RKO (cell line): ENCODE measurements around the gene PATZ1.

ENCODE experiments used
- DNase-seq: peaks from one replicate; pipeline ENCODE4 v3.0.0-alpha.2; 2016; ENCODE audit warnings: low spot score

The PATZ1 gene

GRCh38 chr22:31313366-31314147 lies 32.6 kb downstream of the PATZ1 start:
- peak; percentile 56 for DNase-seq

DNA sequence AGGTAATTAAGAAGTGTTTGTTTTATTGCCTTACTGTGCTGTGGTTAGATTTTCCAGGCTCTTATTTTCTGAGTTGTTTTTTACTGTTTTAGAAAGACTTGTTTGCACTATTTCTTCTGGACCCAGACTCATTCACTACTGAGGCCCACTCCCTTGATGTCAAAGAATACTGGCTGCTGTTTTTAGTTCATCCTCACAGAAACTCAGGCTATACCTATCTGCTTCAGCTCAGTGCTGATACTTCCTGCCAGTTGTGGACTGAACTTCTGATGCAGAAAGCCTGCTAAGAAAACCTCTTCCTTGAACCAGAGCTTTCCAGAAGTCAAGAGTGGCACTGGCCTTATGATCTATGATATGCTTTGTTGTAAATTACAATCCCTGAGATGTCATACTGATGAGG lies 38.0 kb downstream of the PATZ1 start:
- DNase-seq, result no peak

- DNase-seq, result no peak
Measured at GRCh38 chr22:31305194-31305593, 41.0 kb downstream of the PATZ1 start.

DNA sequence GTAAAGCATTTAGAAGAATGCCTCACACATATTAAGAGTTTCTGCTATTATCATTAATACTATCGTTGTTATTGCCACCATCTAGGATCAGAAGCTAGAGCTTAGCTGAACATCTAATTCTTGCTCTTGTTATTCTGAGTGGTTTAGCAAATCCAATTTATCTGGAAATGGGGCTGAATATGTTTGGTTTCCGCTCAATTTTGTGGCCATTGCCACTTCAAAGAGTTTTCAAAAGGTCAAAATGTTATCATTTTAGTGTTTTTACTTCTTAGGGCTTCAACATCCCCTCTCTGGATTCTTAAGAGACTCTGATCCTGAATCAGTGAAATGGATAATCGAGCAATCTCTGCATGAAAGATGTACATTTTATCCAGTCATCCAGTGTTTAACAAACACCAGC lies 43.6 kb downstream of the PATZ1 start:
- DNase-seq, result no peak

DNA sequence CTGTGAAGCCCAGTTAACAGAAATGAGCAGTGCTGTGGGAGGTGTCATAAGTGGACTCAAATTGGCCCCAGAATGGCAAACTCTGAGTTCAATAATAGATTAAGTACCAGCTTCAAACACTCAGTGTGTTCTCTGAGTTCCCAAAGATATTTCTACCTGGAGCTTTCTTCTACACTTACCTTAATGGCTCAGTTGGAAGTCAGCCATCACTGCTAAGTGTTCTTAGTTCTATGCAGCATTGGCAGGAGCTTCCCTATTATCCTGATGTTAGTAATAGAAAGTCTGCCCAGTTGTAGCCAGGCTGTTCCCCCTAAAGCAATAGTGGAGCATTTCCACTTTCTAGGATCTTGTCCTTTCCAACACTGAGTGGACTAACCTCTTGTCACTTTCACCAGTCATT lies 44.1 kb downstream of the PATZ1 start:
- no peak for DNase-seq

DNA sequence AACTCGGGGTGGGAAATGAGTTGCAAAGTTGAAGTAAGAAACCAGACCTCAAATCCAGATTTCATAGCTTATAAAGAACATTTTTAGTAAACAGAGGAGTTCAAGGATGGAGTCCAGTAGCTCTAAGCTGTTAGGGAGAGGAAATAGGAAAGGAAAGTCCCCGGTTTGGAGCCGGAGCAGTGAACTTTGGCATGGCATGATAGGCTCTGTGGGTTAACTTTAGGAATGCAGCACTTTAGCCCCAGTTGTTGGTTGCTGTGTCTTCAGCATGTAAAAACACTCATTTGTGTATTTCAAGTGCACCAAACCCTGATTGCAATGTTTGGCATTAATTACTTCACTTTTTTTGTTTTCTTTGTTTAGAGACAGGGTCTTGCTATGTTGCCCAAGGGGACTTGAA lies 45.2 kb downstream of the PATZ1 start:
- no peak for DNase-seq

DNA sequence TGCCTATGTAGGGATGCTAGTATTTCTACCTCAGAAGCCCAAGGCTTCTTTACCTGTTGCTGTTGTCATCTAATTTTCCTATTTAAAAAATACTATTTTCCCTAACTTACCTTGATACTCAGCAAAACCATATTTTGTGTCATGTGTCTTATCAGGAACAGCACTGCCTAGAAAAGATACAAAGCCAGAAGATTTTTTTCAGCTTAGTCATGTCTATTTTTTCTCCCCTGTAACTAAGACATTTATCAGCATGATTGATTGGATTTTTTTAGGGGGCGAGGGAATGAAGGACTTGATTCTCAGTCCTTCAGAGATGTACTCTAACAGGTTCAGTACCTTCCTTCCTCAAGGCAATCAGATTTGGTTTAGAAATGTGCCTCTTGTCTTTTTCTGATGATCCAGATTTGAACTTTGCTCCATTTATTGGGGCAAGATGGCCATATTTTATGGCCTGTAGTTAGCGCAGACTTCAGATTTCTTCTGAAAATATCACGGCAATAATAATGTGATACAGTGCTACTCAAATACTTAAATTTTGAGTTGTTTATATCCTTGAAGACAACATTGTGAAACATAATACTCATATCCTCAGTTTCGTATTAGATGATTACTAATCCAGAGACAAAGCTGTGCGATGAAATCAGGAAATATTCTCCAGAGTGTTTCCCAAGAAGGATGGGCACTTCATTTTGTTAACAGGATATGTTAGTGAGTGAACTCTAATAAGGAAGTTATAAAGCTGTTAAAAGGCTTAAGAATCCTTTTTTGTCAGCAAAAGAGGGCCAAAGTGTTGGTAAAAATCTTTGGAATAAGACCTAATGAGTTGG lies 50.1 kb downstream of the PATZ1 start:
- DNase-seq, result no peak

GRCh38 chr22:31295360-31295759 lies 50.8 kb downstream of the PATZ1 start:
- DNase-seq, result no peak

DNA sequence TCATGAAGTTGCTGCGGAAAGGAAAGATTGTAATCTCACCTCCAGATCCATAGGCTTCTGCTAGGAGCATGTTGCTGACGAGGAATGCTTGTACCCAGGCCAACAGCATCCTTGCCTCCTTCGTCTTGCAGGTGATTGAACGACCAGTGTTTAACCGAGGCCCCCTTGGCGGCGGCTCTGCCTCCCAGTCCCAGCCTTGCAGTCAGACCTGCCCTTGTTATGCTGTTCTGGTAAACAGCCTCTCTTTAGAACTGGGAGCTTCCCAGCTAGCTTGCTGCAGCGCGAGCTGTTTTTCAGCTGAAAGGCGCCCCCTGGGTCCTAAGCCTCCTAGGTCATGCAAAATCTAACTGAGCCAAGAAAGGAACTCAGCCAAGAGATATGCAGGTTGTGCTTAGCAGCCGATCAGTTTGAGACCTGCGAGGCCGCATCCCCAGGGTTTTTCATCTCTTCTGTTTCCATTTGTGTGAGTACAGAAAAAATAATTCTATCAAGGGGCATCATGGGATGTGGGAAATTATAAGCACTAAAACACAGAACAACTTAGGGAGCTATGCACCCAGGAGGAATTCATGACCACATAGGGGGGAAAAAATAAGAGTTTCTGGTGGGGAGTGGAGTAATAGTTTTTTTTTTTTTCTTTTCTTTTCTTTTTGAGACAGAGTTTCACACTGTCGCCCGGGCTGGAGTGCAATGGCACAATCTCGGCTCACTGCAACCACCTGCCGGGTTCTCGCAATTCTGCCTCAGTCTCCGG lies 53.7 kb downstream of the PATZ1 start, which contains the start of gene PIK3IP1:
Gene PIK3IP1, minus strand, starts transcription at position 253 of the 754 bp plus-strand sequence. Its CDS starts 144 bp downstream, at position 109.
- DNase-seq, result peak; percentile 89

DNA sequence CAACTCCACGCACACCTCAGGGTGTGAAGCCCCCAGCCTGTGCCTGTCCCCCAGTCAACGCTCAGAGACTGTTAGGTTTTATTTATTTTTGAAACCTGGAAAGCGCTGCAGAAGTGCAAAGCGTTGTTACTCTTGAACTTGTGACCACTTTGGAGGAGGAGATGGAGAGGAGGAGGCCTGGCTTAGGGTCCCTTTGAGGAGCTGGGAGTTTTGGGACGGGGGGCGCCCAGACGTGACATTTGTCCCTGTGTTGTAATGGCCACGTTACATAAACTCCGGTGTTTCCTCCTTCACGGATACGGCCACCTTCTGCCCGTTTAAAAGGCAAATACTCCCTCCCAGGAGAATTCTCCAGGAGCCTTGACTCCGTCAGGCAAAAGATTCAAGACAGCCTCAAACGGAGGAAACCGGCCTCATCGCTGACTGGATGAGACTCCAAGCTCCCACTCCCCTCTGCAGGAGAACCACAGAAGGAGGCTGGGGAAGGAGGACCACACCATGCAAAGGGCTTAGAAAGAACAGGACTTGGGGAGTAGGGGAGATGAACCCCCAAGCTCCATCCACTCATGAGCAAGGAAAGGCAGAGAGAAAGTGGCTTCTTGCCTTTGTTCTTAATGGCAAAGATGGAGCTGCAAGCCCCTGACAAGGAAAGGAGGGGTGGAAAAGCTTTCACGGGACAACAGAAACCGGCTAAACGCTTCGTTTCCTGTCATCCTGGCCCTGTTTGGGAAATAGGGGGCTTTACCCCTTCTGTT lies 54.5 kb downstream of the PATZ1 start:
- DNase-seq, result no peak

GRCh38 chr22:31290494-31291471 lies 55.4 kb downstream of the PATZ1 start:
- peak; percentile 92 for DNase-seq

- DNase-seq, result no peak
Measured at GRCh38 chr22:31289344-31289743, 56.8 kb downstream of the PATZ1 start.

DNA sequence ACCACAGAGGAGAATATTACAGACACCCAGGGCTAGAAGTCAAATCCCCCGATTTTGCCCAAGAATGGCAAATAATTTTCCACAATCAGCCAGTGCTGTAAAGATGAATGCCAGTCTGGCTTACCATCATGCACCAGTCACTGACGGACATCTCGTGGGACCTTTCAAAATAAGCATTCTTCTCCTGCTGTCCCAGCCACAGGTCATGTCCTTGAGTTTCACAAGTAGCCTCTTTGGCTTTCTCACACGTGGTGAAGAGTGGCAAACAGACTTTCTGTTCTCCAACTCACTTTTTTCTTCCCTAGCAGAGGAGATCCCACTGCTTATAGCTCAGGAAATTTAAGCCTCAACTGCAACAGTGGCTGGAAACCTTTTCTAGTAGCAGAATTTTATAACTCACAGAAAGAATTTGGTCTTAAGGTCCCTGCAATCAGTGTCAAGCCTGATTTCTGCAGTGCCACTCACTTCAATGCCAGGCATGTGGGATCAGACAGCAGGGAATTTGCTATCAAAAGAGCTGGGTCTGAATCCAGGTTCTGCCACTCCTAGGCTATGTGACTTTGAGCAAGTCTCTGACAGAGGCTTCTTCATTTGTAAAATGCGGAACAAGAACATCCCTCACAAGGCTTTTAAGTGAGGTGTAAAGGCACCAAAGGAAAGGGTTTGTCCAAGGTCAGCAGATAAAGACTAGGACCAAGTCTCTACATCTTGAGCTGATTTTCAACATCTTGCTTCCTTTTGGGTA lies 57.5 kb downstream of the PATZ1 start:
- no peak for DNase-seq

- DNase-seq, result no peak
Measured at GRCh38 chr22:31287818-31288495, 58.2 kb downstream of the PATZ1 start.

GRCh38 chr22:31286360-31287255 lies 59.5 kb downstream of the PATZ1 start:
- no peak for DNase-seq

- DNase-seq, result no peak
Measured at GRCh38 chr22:31284281-31285155, 61.6 kb downstream of the PATZ1 start.
